Neural progenitor cell (in vitro differentiated cells): ENCODE measurements around the gene FAM107A. TPM values are rescaled to one million over a fixed set of nuclear protein-coding genes. Genes with fewer than 3 reads are reported as not detected.

ENCODE experiments used
- DNase-seq: peaks from one replicate; pipeline ENCODE4 v3.0.0-alpha.2; 2016; ENCODE audit warnings: low spot score
- H2AFZ ChIP-seq: fragments of 200-600 bp; sonication (generic); replicated peaks from 2 replicates; pipeline ENCODE4 v1.6.1; 2016; ENCODE audit warnings: antibody characterized with exemption
- H3F3A ChIP-seq: fragments of 200-600 bp; sonication (generic); 2 replicates; pipeline ENCODE4 v1.6.1; 2016; ENCODE audit warnings: antibody characterized with exemption, low read depth
- H3K27ac ChIP-seq: fragments of 200-600 bp; sonication (generic); 2 replicates; pipeline ENCODE4 v1.5.1; 2016; ENCODE audit warnings: mild to moderate bottlenecking
- H3K27me3 ChIP-seq: fragments of 200-600 bp; sonication (generic); 2 replicates; pipeline ENCODE4 v1.6.1; 2016; ENCODE audit warnings: mild to moderate bottlenecking, moderate library complexity
- H3K36me3 ChIP-seq: fragments of 200-600 bp; sonication (generic); 2 replicates; pipeline ENCODE4 v1.5.1; 2016
- H3K4me1 ChIP-seq: fragments of 200-600 bp; sonication (generic); 2 replicates; pipeline ENCODE4 v1.6.1; 2016; ENCODE audit warnings: mixed run types
- H3K4me2 ChIP-seq: fragments of 200-600 bp; sonication (generic); 2 replicates; pipeline ENCODE4 v1.6.1; 2016
- H3K4me3 ChIP-seq: fragments of 200-600 bp; sonication (generic); 2 replicates; pipeline ENCODE4 v1.5.1; 2016
- H3K79me2 ChIP-seq: fragments of 200-600 bp; sonication (generic); 2 replicates; pipeline ENCODE4 v1.6.1; 2016; ENCODE audit warnings: low read depth
- H3K9ac ChIP-seq: fragments of 200-600 bp; sonication (generic); 2 replicates; pipeline ENCODE4 v1.6.1; 2016
- H3K9me3 ChIP-seq: fragments of 200-600 bp; sonication (generic); 2 replicates; pipeline ENCODE4 v1.5.1; 2016; ENCODE audit warnings: low read depth
- H4K20me1 ChIP-seq: fragments of 200-600 bp; sonication (generic); 2 replicates; pipeline ENCODE4 v1.6.1; 2016; ENCODE audit warnings: low read depth
- H3K27ac Mint-ChIP-seq: 3 replicates; pipeline ENCODE4 v1.8.0; 2021; ENCODE audit warnings: mixed read lengths
- H3K27me3 Mint-ChIP-seq: 2 replicates; pipeline ENCODE4 v1.8.0; 2022; ENCODE audit warnings: low read depth, mild to moderate bottlenecking, inconsistent platforms, moderate library complexity, mixed read lengths; ENCODE audit not compliant: insufficient read depth
- H3K36me3 Mint-ChIP-seq: 3 replicates; pipeline ENCODE4 v1.8.0; 2021; ENCODE audit warnings: mixed read lengths
- H3K4me1 Mint-ChIP-seq: 3 replicates; pipeline ENCODE4 v1.8.0; 2021; ENCODE audit warnings: mixed read lengths
- H3K4me3 Mint-ChIP-seq: 3 replicates; pipeline ENCODE4 v1.8.0; 2021; ENCODE audit warnings: mild to moderate bottlenecking, moderate library complexity, mixed read lengths
- H3K9me3 Mint-ChIP-seq: 3 replicates; pipeline ENCODE4 v1.8.0; 2020; ENCODE audit warnings: mixed read lengths
- CTCF ChIP-seq: fragments of 200-600 bp; sonication (generic); IDR thresholded peaks from 2 replicates; pipeline ENCODE4 v1.5.1; 2017; ENCODE audit warnings: antibody characterized with exemption, mild to moderate bottlenecking
- EZH2 ChIP-seq: fragments of 200-600 bp; sonication (generic); IDR thresholded peaks from 2 replicates; pipeline ENCODE4 v1.6.1; 2017; ENCODE audit warnings: antibody characterized with exemption, mild to moderate bottlenecking, moderate library complexity
- EZH2phosphoT487 ChIP-seq: fragments of 200-600 bp; sonication (generic); IDR thresholded peaks from 2 replicates; pipeline ENCODE4 v1.6.1; 2017; ENCODE audit warnings: antibody characterized with exemption
- total RNA-seq: library from RNA; depleted of rRNA; stranded (reverse); fragments of >200 nt; gene quantifications from 2 replicates; pipeline ENCODE4 v1.2.3, GENCODE V29; 2015; ENCODE audit warnings: low replicate concordance

Gene FAM107A
- total RNA-seq, 1 donor from 2014 or later = 0.11 TPM

- peaks cover 32% of the 10 kb centered on the region for H3K27me3 Mint-ChIP-seq
Measured at GRCh38 chr3:58585005-58585786, 8.0 kb upstream of the FAM107A start.

GRCh38 chr3:58584690-58585004 lies 7.5 kb upstream of the FAM107A start:
- Mint-ChIP-seq H3K27me3 (peaks cover 30% of the 10 kb centered on the region), H3K27ac (peak overlapping the region; percentile 80), H3K4me3 (peak overlapping the region; percentile 73), H3K9me3 (peaks cover 3% of the 10 kb centered on the region), H3K36me3 (no peaks in the 10 kb centered on the region), H3K4me1 (peaks cover 72% of the 10 kb centered on the region)
- Histone ChIP-seq H2AFZ (no peak overlapping the region), H3K4me2 (peak overlapping the region; percentile 83), H3K27ac (no peak overlapping the region), H3K36me3 (no peaks in the 10 kb centered on the region), H3K79me2 (no peaks in the 10 kb centered on the region), H3K4me3 (no peak overlapping the region), H3K9ac (no peak overlapping the region), H3K9me3 (no peaks in the 10 kb centered on the region), H4K20me1 (no peaks in the 10 kb centered on the region), H3K4me1 (peaks cover 60% of the 10 kb centered on the region), H3K27me3 (peaks cover 54% of the 10 kb centered on the region), H3F3A (peaks cover 49% of the 10 kb centered on the region)
- no peak for DNase-seq
- no peak for TF ChIP-seq EZH2
- TF ChIP-seq EZH2phosphoT487 = no peak
- TF ChIP-seq CTCF = no peak

More at GRCh38 chr3:58585005-58585786, 8.0 kb upstream of the FAM107A start:
- Histone ChIP-seq H3F3A (peaks cover 44% of the 10 kb centered on the region), H3K79me2 (no peaks in the 10 kb centered on the region), H3K4me2 (peak overlapping the region; percentile 83), H2AFZ (peak overlapping the region; percentile 81), H3K27ac (no peak overlapping the region), H3K9me3 (no peaks in the 10 kb centered on the region), H3K27me3 (peaks cover 54% of the 10 kb centered on the region), H3K4me3 (peak overlapping the region; percentile 28), H3K9ac (no peak overlapping the region), H4K20me1 (no peaks in the 10 kb centered on the region), H3K4me1 (peaks cover 54% of the 10 kb centered on the region), H3K36me3 (no peaks in the 10 kb centered on the region)
- peak overlapping the region; percentile 73 for H3K4me3 Mint-ChIP-seq
- DNase-seq = peak; percentile 91
- H3K36me3 Mint-ChIP-seq = no peaks in the 10 kb centered on the region
- no peak for TF ChIP-seq EZH2phosphoT487
- TF ChIP-seq EZH2 = no peak
- peak; percentile 64 for TF ChIP-seq CTCF
- H3K9me3 Mint-ChIP-seq = peaks cover 3% of the 10 kb centered on the region
- H3K4me1 Mint-ChIP-seq = peaks cover 69% of the 10 kb centered on the region
- H3K27ac Mint-ChIP-seq = peak overlapping the region; percentile 80

- Histone ChIP-seq H3K9ac (no peak overlapping the region), H3K4me3 (peak overlapping the region; percentile 28), H3K4me1 (peaks cover 66% of the 10 kb centered on the region), H3K27ac (peak overlapping the region; percentile 94), H3K9me3 (no peaks in the 10 kb centered on the region), H4K20me1 (no peaks in the 10 kb centered on the region), H3F3A (peaks cover 50% of the 10 kb centered on the region), H3K79me2 (no peaks in the 10 kb centered on the region), H2AFZ (no peak overlapping the region), H3K36me3 (no peaks in the 10 kb centered on the region), H3K4me2 (peak overlapping the region; percentile 74), H3K27me3 (peaks cover 38% of the 10 kb centered on the region)
- TF ChIP-seq EZH2 (peak; percentile 32), CTCF (no peak), EZH2phosphoT487 (peak; percentile 88)
- Mint-ChIP-seq H3K27me3 (peaks cover 35% of the 10 kb centered on the region), H3K4me3 (peak overlapping the region; percentile 69), H3K4me1 (peaks cover 82% of the 10 kb centered on the region), H3K27ac (peak overlapping the region; percentile 93), H3K9me3 (peaks cover 8% of the 10 kb centered on the region), H3K36me3 (peaks cover 2% of the 10 kb centered on the region)
- DNase-seq = peak; percentile 95
Measured at GRCh38 chr3:58581328-58582091, 4.3 kb upstream of the FAM107A start.
